Measurements from ENCODE around the gene STYX. TPM values are rescaled to one million over a fixed set of nuclear protein-coding genes. Genes with fewer than 3 reads are reported as not detected.

The STYX gene
- total and polyA plus RNA-seq, 2 of the 8 experiments (the other 6 are each of a cell fraction or from before 2014, with no cell fraction given) = 8.3 to 29.0 TPM

- Histone ChIP-seq H3K23me2 (ENCODE audit: low read depth, low read length) (peaks cover 6% of the 10 kb centered on the region; the same call in 1 of the 2 replicates), H3K79me2 (ENCODE audit: control insufficient read depth in 1 of 2, insufficient read depth in 2 of 2, low read length in 2 of 2) (peaks cover 0 to 44% of the 10 kb centered on the region in 2 experiments; a peak in 2 of 4 replicates), H2AFZ (ENCODE audit: low read length) (peak overlapping the region; percentile 88), H3K4ac (replicated peaks; ENCODE audit: insufficient read length, low read depth, low read length) (no peak overlapping the region), H3K27ac (ENCODE audit: low read depth, low read length) (peak overlapping the region; percentile 54; the same call in 1 of the 2 replicates), H3K9me3 (ENCODE audit: insufficient read depth in 2 of 2, low read depth in 1 of 2, low read length in 1 of 2) (no peaks in the 10 kb centered on the region), H2BK20ac (ENCODE audit: low read length) (no peak overlapping the region), H2BK12ac (ENCODE audit: low read depth, low read length) (0 out of 2 replicates have a peak overlapping the region, but pooled peaks have one; percentile 50), H4K20me1 (replicated peaks in 1 of 2; ENCODE audit: control insufficient read depth in 1 of 2, insufficient read depth in 2 of 2, low read length in 2 of 2) (peaks cover 0 to 6% of the 10 kb centered on the region in 2 experiments), H2BK120ac (replicated peaks; ENCODE audit: low read depth, low read length) (no peak overlapping the region), H3K56ac (replicated peaks; ENCODE audit: insufficient read length, low read depth, low read length) (peak overlapping the region; percentile 38), H4K8ac (ENCODE audit: extremely low read depth, insufficient read depth, low read length) (peak overlapping the region; percentile 91), H3K14ac (ENCODE audit: insufficient read length) (no peak overlapping the region), H2BK5ac (ENCODE audit: low read depth, low read length) (0 out of 2 replicates have a peak overlapping the region, but pooled peaks have one; percentile 24), H3K4me1 (replicated peaks in 1 of 4; ENCODE audit: control insufficient read depth in 3 of 4, insufficient read depth in 4 of 4, low read length in 3 of 4) (peaks cover 0 to 3% (median 0%) of the 10 kb centered on the region in 4 experiments; a peak in 2 of 7 replicates), H3K9ac (replicated peaks in 1 of 4; ENCODE audit: extremely low read depth in 1 of 4, low read depth in 3 of 4, low read length in 3 of 4) (peak overlapping the region; percentile 75 to 90 (median 88)), H3K4me2 (ENCODE audit: insufficient read depth in 1 of 2, low read depth in 2 of 2, low read length in 2 of 2) (peak overlapping the region; percentile 87 to 96), H2BK15ac (ENCODE audit: low read length) (peak overlapping the region; percentile 72; the same call in 1 of the 2 replicates), H4K5ac (ENCODE audit: insufficient read length, low read depth, low read length) (peak overlapping the region; percentile 45), H2AK5ac (ENCODE audit: low read depth, low read length) (no peak overlapping the region), H3K23ac (ENCODE audit: insufficient read length) (no peak overlapping the region), H3K27me3 (replicated peaks in 1 of 4; ENCODE audit: control insufficient read depth in 3 of 4, extremely low read depth in 1 of 4, insufficient read depth in 3 of 4, low read length in 3 of 4) (no peaks in the 10 kb centered on the region), H4K91ac (replicated peaks; ENCODE audit: insufficient read length, low read length) (peak overlapping the region; percentile 41), H3K36me3 (ENCODE audit: control insufficient read depth in 2 of 4, insufficient read depth in 4 of 4, low read length in 3 of 4) (no peaks in the 10 kb centered on the region), H3K79me1 (ENCODE audit: low read depth, low read length) (no peaks in the 10 kb centered on the region), H3K18ac (ENCODE audit: extremely low read depth, low read length) (peak overlapping the region; percentile 87), H3K4me3 (ENCODE audit: extremely low read depth in 1 of 4, insufficient read depth in 2 of 4, low read depth in 3 of 4, low read length in 4 of 4) (peak overlapping the region; percentile 83 to 94 (median 88))
- WGBS, 2 experiments (ENCODE audit: extremely low coverage in 1 of 2, insufficient coverage in 1 of 2, insufficient read length in 1 of 2, insufficient replicate concordance in 2 of 2, low coverage in 1 of 2, low lambda C conversion rate in 2 of 2, missing lambda C conversion rate in 1 of 2) = 3% methylated on average over 36 of the region's 46 CpGs; no CpG with 5 or more reads in 1 of the 2 experiments
- FAIRE-seq (no peak), DNase-seq (ENCODE audit: low read depth in 1 of 2, low spot score in 2 of 2) (no peak)
- CTCF ChIA-PET (ENCODE audit: partially characterized antibody) = no interaction called here
- POLR2A ChIA-PET (ENCODE audit: partially characterized antibody) = interaction anchor here (0.6 to 2.9 kb wide), 6 partner anchors 9 to 141 kb away, joined by 3 to 19 read pairs (median 4); partner anchors contain the start of gene PSMC6
- no peak for TF ChIP-seq KDM5A (IDR thresholded peaks at IDR 0.05; ENCODE audit: low read length)
- TF ChIP-seq SRF (IDR thresholded peaks at IDR 0.05; ENCODE audit: low read depth, low read length) = no peak
- TF ChIP-seq, protein P1, sequence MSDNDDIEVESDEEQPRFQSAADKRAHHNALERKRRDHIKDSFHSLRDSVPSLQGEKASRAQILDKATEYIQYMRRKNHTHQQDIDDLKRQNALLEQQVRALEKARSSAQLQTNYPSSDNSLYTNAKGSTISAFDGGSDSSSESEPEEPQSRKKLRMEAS (IDR thresholded peaks at IDR 0.05) = peak; percentile 31
- TF ChIP-seq SUZ12 (IDR thresholded peaks at IDR 0.05; ENCODE audit: low read length) = peak; percentile 26; the same call in 1 of the 2 replicates
- peak; percentile 42; the same call in 1 of the 2 replicates for TF ChIP-seq TAF1 (IDR thresholded peaks at IDR 0.05; ENCODE audit: low read depth, low read length)
- TF ChIP-seq ASH2L (IDR thresholded peaks at IDR 0.05; ENCODE audit: low read length) = peak; percentile 93
- peak; percentile 95 for TF ChIP-seq KDM4A (IDR thresholded peaks at IDR 0.05; ENCODE audit: low read depth, low read length, severe bottlenecking)
- no peak for TF ChIP-seq RFX5 (IDR thresholded peaks at IDR 0.05; ENCODE audit: borderline replicate concordance, low read depth, low read length)
- TF ChIP-seq SIX5 (IDR thresholded peaks at IDR 0.05; ENCODE audit: low read depth, low read length) = no peak
- TF ChIP-seq ATF3 (IDR thresholded peaks at IDR 0.05; ENCODE audit: insufficient read depth, low read depth, low read length) = no peak
- TF ChIP-seq POU5F1 (IDR thresholded peaks at IDR 0.05; ENCODE audit: low read depth, low read length) = no peak
- peak in 1 of 2 experiments; percentile 40; a peak in 1 of 3 replicates for TF ChIP-seq POLR2A (IDR thresholded peaks at IDR 0.05; ENCODE audit: control extremely low read depth in 1 of 2, low read depth in 2 of 2, low read length in 2 of 2)
Observed at GRCh38 chr14:52694761-52695480, 35.0 kb upstream of the STYX start.

All from H1 (cell line).